HG03045 (cell line): ENCODE results near the gene RORB.
A peak's percentile ranks its signal among the peaks of the same experiment; 100 is the strongest.

Source experiments
- ATAC-seq: cut with Tn5 transposase; IDR thresholded peaks from one replicate; pipeline ENCODE4 v1.9.1; 2021; ENCODE audit warnings: mild to moderate bottlenecking, moderate library complexity; ENCODE audit not compliant: unreplicated experiment

The RORB gene

GRCh38 chr9:74496819-74497747 is at the start of gene RORB:
TSS of gene RORB (plus strand) at chr9:74497335. CDS start at chr9:74497977, 642 bp downstream.
- ATAC-seq: peak; percentile 96

GRCh38 chr9:74447451-74448193 is 49.5 kb upstream of the RORB start:
- ATAC-seq: no peak

GRCh38 chr9:74449060-74449459 is 48.1 kb upstream of the RORB start:
- ATAC-seq: no peak

- no peak for ATAC-seq
These were observed 38.3 kb upstream of the RORB start for GRCh38 chr9:74458832-74459231.

GRCh38 chr9:74463825-74464224 is 33.3 kb upstream of the RORB start:
- ATAC-seq: no peak

- no peak for ATAC-seq
These were observed 18.5 kb upstream of the RORB start for GRCh38 chr9:74478606-74479005.

- no peak for ATAC-seq
These were observed 17.4 kb upstream of the RORB start for GRCh38 chr9:74479711-74480110.

- ATAC-seq: no peak
These were observed 9.7 kb upstream of the RORB start for GRCh38 chr9:74487395-74487794.

GRCh38 chr9:74493512-74493911 is 3.6 kb upstream of the RORB start:
- no peak for ATAC-seq

GRCh38 chr9:74494490-74494889 is 2.6 kb upstream of the RORB start:
- no peak for ATAC-seq

GRCh38 chr9:74496406-74496805 is 729 bp upstream of the RORB start:
- ATAC-seq: no peak

- ATAC-seq: no peak
These were observed 849 bp downstream of the RORB start for GRCh38 chr9:74497748-74498620.

GRCh38 chr9:74498621-74499095 is 1.5 kb downstream of the RORB start:
- no peak for ATAC-seq

GRCh38 chr9:74499111-74499601 is 2.0 kb downstream of the RORB start:
- no peak for ATAC-seq

GRCh38 chr9:74499770-74500583 is 2.8 kb downstream of the RORB start:
- no peak for ATAC-seq

- no peak for ATAC-seq
These were observed 3.4 kb downstream of the RORB start for GRCh38 chr9:74500584-74500924.

- no peak for ATAC-seq
These were observed 4.4 kb downstream of the RORB start for GRCh38 chr9:74501570-74501969.

GRCh38 chr9:74503219-74503618 is 6.1 kb downstream of the RORB start:
- ATAC-seq: no peak

- ATAC-seq: no peak
These were observed 6.5 kb downstream of the RORB start for GRCh38 chr9:74503666-74504065.

GRCh38 chr9:74511333-74511732 is 14.2 kb downstream of the RORB start:
- no peak for ATAC-seq
